K562 (cell line): Measurements from ENCODE around the gene HMCN2. TPM values are rescaled to one million over a fixed set of nuclear protein-coding genes. Genes with fewer than 3 reads are reported as not detected.

Experiments used
- ATAC-seq: fragments of 200-7000 bp; cut with Tn5 transposase; 3 replicates; pipeline ENCODE4 v1.9.1; 2020; ENCODE audit warnings: moderate library complexity
- BruUV-seq: library from RNA; stranded (reverse); fragments of 400-500 nt; replicated peaks from 2 replicates; lab custom pipeline; 2021; lab: Mats Ljungman, UMichigan
- CTCF ChIA-PET: fragments of 300-600 bp; formaldehyde crosslinking; extraction: SDS; loops from one replicate; lab custom pipeline; 2021; ENCODE audit warnings: low intra/inter-chr PET ratio; lab: Yijun Ruan, JAX
- POLR2A ChIA-PET: fragments of 300-600, 350-650 bp; sonication (Branson Sonifier 250); formaldehyde crosslinking; extraction: SDS; loops from one replicate; lab custom pipeline; 2021; ENCODE audit warnings: antibody characterized with exemption, inconsistent platforms; lab: Yijun Ruan, JAX
- DNase-seq, 4 experiments: peaks; one replicate each; pipeline versions ENCODE4 v3.0.0 to v3.0.0-alpha.2; 2011 to 2018; ENCODE audit warnings: low spot score in 3 of 4, mixed read lengths in 3 of 4; ENCODE audit errors: extremely low read depth in 1 of 4
- FAIRE-seq: peaks from 2 replicates; lab custom pipeline; 2011; peaks lifted over from hg19 to GRCh38; lab: Jason Lieb, UNC
- H2AFZ ChIP-seq: 2 replicates; pipeline ENCODE4 v1.6.0; 2011; ENCODE audit warnings: low read depth, low read length, control low read depth, inconsistent platforms
- H3K27ac ChIP-seq: fragments of 200-600 bp; 3 replicates; pipeline ENCODE4 v1.8.0; 2011; ENCODE audit warnings: low read depth, mild to moderate bottlenecking, control low read depth, inconsistent platforms, low read length, moderate library complexity, mixed read lengths; ENCODE audit errors: extremely low read depth
- H3K27me3 ChIP-seq, 2 experiments: fragments of 300-600 bp in 1 of 2; 2 replicates in 1 of 2; 3 replicates in 1 of 2; pipeline versions ENCODE4 v1.6.0 to v1.8.0; 2011; ENCODE audit warnings: inconsistent platforms in 2 of 2, low read length in 2 of 2, mild to moderate bottlenecking in 1 of 2, mixed read lengths in 1 of 2, moderate library complexity in 1 of 2; ENCODE audit not compliant: control insufficient read depth in 2 of 2, insufficient read depth in 2 of 2
- H3K36me3 ChIP-seq: fragments of 300-600 bp; 3 replicates; pipeline ENCODE4 v1.8.0; 2011; ENCODE audit warnings: mild to moderate bottlenecking, low read length, inconsistent platforms; ENCODE audit not compliant: control insufficient read depth, insufficient read depth
- H3K4me1 ChIP-seq, 2 experiments: fragments of 200-600 bp in 1 of 2; replicated peaks in 1 of 2; 2 replicates in 1 of 2; 3 replicates in 1 of 2; pipeline versions ENCODE4 v1.5.1 to v1.8.0; 2011; ENCODE audit warnings: inconsistent platforms in 2 of 2, low read length in 2 of 2, mild to moderate bottlenecking in 1 of 2, mixed read lengths in 1 of 2, moderate library complexity in 1 of 2; ENCODE audit not compliant: control insufficient read depth in 2 of 2, insufficient read depth in 2 of 2
- H3K4me2 ChIP-seq: 2 replicates; pipeline ENCODE4 v1.6.1; 2011; ENCODE audit warnings: low read length, control low read depth, inconsistent platforms, mixed read lengths; ENCODE audit not compliant: insufficient read depth
- H3K4me3 ChIP-seq: fragments of 200-600 bp; sonication (generic), shearing (Covaris generic); 2 replicates; pipeline ENCODE4 v1.5.1; 2016; ENCODE audit warnings: control low read depth, inconsistent platforms
- H3K79me2 ChIP-seq: fragments of 200-600 bp; 3 replicates; pipeline ENCODE4 v1.8.0; 2011; ENCODE audit warnings: low read length, inconsistent platforms; ENCODE audit not compliant: control insufficient read depth, insufficient read depth
- H3K9ac ChIP-seq, 2 experiments: 2 replicates each; pipeline versions ENCODE4 v1.6.0 to v1.6.1; 2011; ENCODE audit warnings: low read depth in 2 of 2, low read length in 2 of 2, control low read depth in 1 of 2, inconsistent platforms in 1 of 2, mild to moderate bottlenecking in 1 of 2, mixed read lengths in 1 of 2; ENCODE audit not compliant: insufficient read depth in 1 of 2
- H3K9me1 ChIP-seq: one replicate; pipeline ENCODE4 v1.6.0; 2011; ENCODE audit warnings: inconsistent platforms, mild to moderate bottlenecking, low read length, moderate library complexity; ENCODE audit not compliant: control insufficient read depth, insufficient read depth
- H3K9me3 ChIP-seq: replicated peaks from 2 replicates; pipeline ENCODE4 v1.5.1; 2011; ENCODE audit warnings: low read depth, low read length, inconsistent platforms; ENCODE audit not compliant: control insufficient read depth, insufficient read depth
- H4K20me1 ChIP-seq: replicated peaks from 2 replicates; pipeline ENCODE4 v1.6.1; 2011; ENCODE audit warnings: low read length, inconsistent platforms, mixed read lengths; ENCODE audit not compliant: control insufficient read depth, insufficient read depth
- ARID1B ChIP-seq: fragments of 450-650 bp; IDR thresholded peaks from 2 replicates; pipeline ENCODE4 v1.6.1; 2016; ENCODE audit warnings: antibody characterized with exemption, mild to moderate bottlenecking, inconsistent platforms
- MED1 ChIP-seq: sonication (generic); formaldehyde crosslinking; IDR thresholded peaks from 2 replicates; pipeline ENCODE4 v1.8.1; 2023; ENCODE audit warnings: missing genetic modification reagents, borderline replicate concordance
- NFYB ChIP-seq: IDR thresholded peaks from 2 replicates; pipeline ENCODE4 v1.6.1; 2011; ENCODE audit warnings: mild to moderate bottlenecking, moderate library complexity; ENCODE audit not compliant: insufficient read length; ENCODE audit errors: extremely low read depth
- SRF ChIP-seq, 2 experiments: fragments of 250-450, 450-650 bp in 1 of 2; sonication (Bioruptor Pico) in 1 of 2; sonication (generic) in 1 of 2; formaldehyde crosslinking; IDR thresholded peaks; 2 replicates each; pipeline versions ENCODE4 v1.5.0 to v1.5.1; 2020 to 2022; ENCODE audit warnings: mild to moderate bottlenecking in 1 of 2, missing genetic modification reagents in 1 of 2
- ZNF263 ChIP-seq: sonication (generic); formaldehyde crosslinking; IDR thresholded peaks from 2 replicates; pipeline ENCODE4 v1.8.0; 2022; ENCODE audit warnings: mild to moderate bottlenecking, missing genetic modification reagents, borderline replicate concordance
- ZNF431 ChIP-seq: sonication (generic); formaldehyde crosslinking; IDR thresholded peaks from 2 replicates; pipeline ENCODE4 v1.8.0; 2022; ENCODE audit warnings: mild to moderate bottlenecking, missing genetic modification reagents
- WGBS: fragments of 100-300 bp; shearing (Covaris generic); methylation state at CpG from one replicate; pipeline ENCODE4 v1.1.6; 2016; ENCODE audit warnings: low coverage, mixed read lengths; ENCODE audit not compliant: insufficient coverage; ENCODE audit errors: missing lambda C conversion rate; 5-methylcytosine and 5-hydroxymethylcytosine counted together
- in situ Hi-C: fragments of 300-500 bp; cut with MboI; formaldehyde crosslinking; loops from 4 replicates; pipeline ENCODE4 v1.15.0; 2018; ENCODE audit warnings: inconsistent platforms, mixed read lengths
- intact Hi-C: fragments of 100-400 bp; cut with micrococcal nuclease; formaldehyde crosslinking; loops from 2 replicates; pipeline ENCODE4 v1.14.2; 2022
- polyA plus RNA-seq, 8 experiments: library from polyadenylated mRNA; depleted of rRNA in 4 of 8; stranded (reverse) in 5 of 8; unstranded in 3 of 8; fragments of >200 nt; fragmentation: Nextera tagmentation in 2 of 8; fragmentation: Illumina TruSeq in 1 of 8; extraction: Ambion mirVana in 2 of 8; extraction: Trizol in 1 of 8; gene quantifications; 2 replicates each; pipeline versions ENCODE4 v1.2.1 to v1.2.3, GENCODE V29; 2011 to 2014; ENCODE audit warnings: inconsistent platforms in 1 of 8, missing spikeins in 1 of 8
- total RNA-seq, 7 experiments: library from RNA; depleted of rRNA in 6 of 7; stranded (reverse); fragments of >200 nt in 6 of 7; fragmentation: Illumina TruSeq in 2 of 7; extraction: Trizol in 2 of 7; gene quantifications; 2 replicates each; pipeline versions ENCODE4 v1.2.1 to v1.2.3, GENCODE V29; 2011 to 2021; ENCODE audit warnings: low replicate concordance in 1 of 7
- TF ChIP-seq, protein P1 (sequence below): fragments of 450-650 bp; IDR thresholded peaks from 2 replicates; pipeline ENCODE4 v1.7.0; 2016; ENCODE audit warnings: borderline replicate concordance
- TF ChIP-seq, protein P2 (sequence below): sonication (generic); formaldehyde crosslinking; IDR thresholded peaks from 2 replicates; pipeline ENCODE4 v1.8.0; 2022; ENCODE audit warnings: missing genetic modification reagents, mild to moderate bottlenecking, moderate library complexity, borderline replicate concordance
- TF ChIP-seq, protein P3 (sequence below): fragments of 250-450 bp; sonication (Bioruptor Pico); IDR thresholded peaks from 2 replicates; pipeline ENCODE4 v1.4.0; 2020; ENCODE audit warnings: borderline replicate concordance
- TF ChIP-seq, protein P4 (sequence below): fragments of 250-450 bp; sonication (Bioruptor Pico); IDR thresholded peaks from 2 replicates; pipeline ENCODE4 v1.4.0; 2020; ENCODE audit warnings: mild to moderate bottlenecking, moderate library complexity, borderline replicate concordance

HMCN2 gene
- total and polyA plus RNA-seq, 9 of the 15 experiments (the other 6 are each of a cell fraction or from before 2014, with no cell fraction given), result 0.01 TPM; not detected in 8

DNA sequence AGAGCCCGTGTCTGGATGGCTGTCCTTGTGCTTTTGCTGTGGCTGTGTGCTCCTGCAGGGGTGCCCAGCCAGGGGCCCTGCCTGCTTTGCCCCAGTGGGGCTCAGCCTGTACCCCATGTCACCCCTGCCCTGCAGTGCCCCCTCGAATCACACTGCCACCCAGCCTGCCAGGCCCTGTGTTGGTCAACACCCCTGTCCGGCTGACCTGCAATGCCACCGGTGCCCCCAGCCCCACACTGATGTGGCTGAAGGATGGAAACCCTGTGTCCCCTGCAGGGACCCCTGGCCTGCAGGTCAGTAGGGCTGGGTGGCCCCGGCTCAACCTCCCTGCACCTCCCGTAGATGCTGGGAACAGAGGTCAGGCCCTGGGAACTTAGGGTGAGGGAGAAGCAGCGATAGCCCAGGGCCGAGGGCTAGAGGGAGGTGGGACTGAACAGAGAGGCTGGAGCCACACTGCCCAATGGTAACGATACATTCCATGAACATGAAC is 96.4 kb downstream of the HMCN2 start:
- no peak for FAIRE-seq
- Histone ChIP-seq H3K36me3 (no peaks in the 10 kb centered on the region), H3K27me3 (peaks cover 3 to 27% of the 10 kb centered on the region in 2 experiments; a peak in 3 of 5 replicates), H3K79me2 (no peaks in the 10 kb centered on the region), H3K27ac (no peak overlapping the region), H3K9me1 (no peaks in the 10 kb centered on the region), H4K20me1 (no peaks in the 10 kb centered on the region; the same call in 1 of the 2 replicates), H3K9ac (0 out of 4 replicates have a peak overlapping the region, but pooled peaks of 1 of the 2 experiments have one; percentile 20), H3K9me3 (no peaks in the 10 kb centered on the region), H3K4me2 (no peak overlapping the region), H3K4me1 (peaks cover 0 to 5% of the 10 kb centered on the region in 2 experiments; a peak in 2 of 5 replicates), H2AFZ (no peak overlapping the region), H3K4me3 (no peak overlapping the region)
- ChIA-PET POLR2A (no interaction called here), CTCF (no interaction called here)
- intact Hi-C loops, result no loop called here
- no peak for ATAC-seq
- WGBS, result under 1% methylated on average over 9 of the region's 9 CpGs
- BruUV-seq, result no TSS peak
- in situ Hi-C loops, result no loop called here
- no peak for DNase-seq
- TF ChIP-seq MED1 (CRISPR knock-in tag) (no peak), ZNF431 (CRISPR knock-in tag) (no peak), NFYB (no peak), SRF (CRISPR knock-in tag; IDR thresholded peaks at IDR 0.05) (no peak), ARID1B (no peak), ZNF263 (no peak)
- TF ChIP-seq, protein P1, sequence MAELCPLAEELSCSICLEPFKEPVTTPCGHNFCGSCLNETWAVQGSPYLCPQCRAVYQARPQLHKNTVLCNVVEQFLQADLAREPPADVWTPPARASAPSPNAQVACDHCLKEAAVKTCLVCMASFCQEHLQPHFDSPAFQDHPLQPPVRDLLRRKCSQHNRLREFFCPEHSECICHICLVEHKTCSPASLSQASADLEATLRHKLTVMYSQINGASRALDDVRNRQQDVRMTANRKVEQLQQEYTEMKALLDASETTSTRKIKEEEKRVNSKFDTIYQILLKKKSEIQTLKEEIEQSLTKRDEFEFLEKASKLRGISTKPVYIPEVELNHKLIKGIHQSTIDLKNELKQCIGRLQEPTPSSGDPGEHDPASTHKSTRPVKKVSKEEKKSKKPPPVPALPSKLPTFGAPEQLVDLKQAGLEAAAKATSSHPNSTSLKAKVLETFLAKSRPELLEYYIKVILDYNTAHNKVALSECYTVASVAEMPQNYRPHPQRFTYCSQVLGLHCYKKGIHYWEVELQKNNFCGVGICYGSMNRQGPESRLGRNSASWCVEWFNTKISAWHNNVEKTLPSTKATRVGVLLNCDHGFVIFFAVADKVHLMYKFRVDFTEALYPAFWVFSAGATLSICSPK, result no peak
- TF ChIP-seq, protein P2, sequence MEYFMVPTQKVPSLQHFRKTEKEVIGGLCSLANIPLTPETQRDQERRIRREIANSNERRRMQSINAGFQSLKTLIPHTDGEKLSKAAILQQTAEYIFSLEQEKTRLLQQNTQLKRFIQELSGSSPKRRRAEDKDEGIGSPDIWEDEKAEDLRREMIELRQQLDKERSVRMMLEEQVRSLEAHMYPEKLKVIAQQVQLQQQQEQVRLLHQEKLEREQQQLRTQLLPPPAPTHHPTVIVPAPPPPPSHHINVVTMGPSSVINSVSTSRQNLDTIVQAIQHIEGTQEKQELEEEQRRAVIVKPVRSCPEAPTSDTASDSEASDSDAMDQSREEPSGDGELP, result no peak
- TF ChIP-seq, protein P3, sequence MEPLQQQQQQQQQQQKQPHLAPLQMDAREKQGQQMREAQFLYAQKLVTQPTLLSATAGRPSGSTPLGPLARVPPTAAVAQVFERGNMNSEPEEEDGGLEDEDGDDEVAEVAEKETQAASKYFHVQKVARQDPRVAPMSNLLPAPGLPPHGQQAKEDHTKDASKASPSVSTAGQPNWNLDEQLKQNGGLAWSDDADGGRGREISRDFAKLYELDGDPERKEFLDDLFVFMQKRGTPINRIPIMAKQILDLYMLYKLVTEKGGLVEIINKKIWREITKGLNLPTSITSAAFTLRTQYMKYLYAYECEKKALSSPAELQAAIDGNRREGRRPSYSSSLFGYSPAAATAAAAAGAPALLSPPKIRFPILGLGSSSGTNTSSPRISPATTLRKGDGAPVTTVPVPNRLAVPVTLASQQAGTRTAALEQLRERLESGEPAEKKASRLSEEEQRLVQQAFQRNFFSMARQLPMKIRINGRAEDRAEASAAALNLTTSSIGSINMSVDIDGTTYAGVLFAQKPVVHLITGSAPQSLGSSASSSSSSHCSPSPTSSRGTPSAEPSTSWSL (CRISPR knock-in tag), result no peak
- TF ChIP-seq, protein P4, sequence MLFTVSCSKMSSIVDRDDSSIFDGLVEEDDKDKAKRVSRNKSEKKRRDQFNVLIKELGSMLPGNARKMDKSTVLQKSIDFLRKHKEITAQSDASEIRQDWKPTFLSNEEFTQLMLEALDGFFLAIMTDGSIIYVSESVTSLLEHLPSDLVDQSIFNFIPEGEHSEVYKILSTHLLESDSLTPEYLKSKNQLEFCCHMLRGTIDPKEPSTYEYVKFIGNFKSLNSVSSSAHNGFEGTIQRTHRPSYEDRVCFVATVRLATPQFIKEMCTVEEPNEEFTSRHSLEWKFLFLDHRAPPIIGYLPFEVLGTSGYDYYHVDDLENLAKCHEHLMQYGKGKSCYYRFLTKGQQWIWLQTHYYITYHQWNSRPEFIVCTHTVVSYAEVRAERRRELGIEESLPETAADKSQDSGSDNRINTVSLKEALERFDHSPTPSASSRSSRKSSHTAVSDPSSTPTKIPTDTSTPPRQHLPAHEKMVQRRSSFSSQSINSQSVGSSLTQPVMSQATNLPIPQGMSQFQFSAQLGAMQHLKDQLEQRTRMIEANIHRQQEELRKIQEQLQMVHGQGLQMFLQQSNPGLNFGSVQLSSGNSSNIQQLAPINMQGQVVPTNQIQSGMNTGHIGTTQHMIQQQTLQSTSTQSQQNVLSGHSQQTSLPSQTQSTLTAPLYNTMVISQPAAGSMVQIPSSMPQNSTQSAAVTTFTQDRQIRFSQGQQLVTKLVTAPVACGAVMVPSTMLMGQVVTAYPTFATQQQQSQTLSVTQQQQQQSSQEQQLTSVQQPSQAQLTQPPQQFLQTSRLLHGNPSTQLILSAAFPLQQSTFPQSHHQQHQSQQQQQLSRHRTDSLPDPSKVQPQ (CRISPR knock-in tag), result no peak
